ENCODE data around the gene TMEM14A. TPM values are rescaled to one million over a fixed set of nuclear protein-coding genes. Genes with fewer than 3 reads are reported as not detected.
"Not testable (repeated sequence)": the region's sequence is repeated elsewhere in the genome, so short reads cannot be mapped to it uniquely, and the experiment has no call there.

TMEM14A gene
- total RNA-seq, 1 experiment from 2014 or later: 113 TPM

DNA sequence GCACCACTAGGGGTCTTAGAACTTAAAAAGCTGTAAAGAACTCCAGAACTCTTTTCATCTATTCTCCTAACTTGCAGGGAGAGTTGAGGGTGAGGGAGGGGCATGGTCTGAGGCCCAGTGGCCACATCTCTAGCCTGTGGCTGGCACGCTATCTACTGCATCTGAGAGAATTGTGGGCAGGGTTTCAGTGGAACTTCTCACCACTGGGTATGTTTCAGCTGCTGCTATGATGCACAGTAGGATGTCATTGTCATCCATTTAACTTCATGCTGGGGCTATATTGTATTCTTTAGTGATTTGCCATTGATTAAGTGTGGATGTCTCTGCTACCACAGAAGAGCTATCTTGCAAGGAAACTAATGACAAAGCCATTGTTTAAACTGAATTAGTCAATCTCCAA, 4.5 kb downstream of the TMEM14A start:
- in situ Hi-C loops (cut with HindIII; ENCODE audit: low pct_unique_long_range_greater_than_20kb, low sequenced_read_pairs): no loop called here

DNA sequence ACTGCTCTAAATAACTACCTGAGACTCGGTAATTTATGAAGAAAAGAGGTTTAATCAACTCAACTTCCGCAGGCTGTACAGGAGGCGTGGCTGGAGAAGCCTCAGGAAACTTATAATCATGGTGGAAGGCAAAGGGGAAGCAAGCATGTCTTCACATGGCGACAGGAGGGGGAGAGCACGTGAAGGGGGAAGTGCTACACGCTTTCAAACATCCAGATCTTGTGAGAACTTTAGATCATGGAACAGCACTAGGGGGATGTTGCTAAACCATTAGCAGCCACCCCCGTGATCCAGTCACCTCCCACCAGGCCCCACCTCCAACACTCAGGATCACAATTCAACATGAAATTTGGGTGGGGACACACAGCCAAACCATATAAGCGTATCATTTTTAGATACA, 5.7 kb downstream of the TMEM14A start:
- in situ Hi-C loops (cut with HindIII; ENCODE audit: low pct_unique_long_range_greater_than_20kb, low sequenced_read_pairs); DNase-seq (ENCODE audit: low read depth): not testable (repeated sequence)

More for the DNA sequence above, 4.5 kb downstream of the TMEM14A start:
- no peak for DNase-seq (ENCODE audit: low read depth)

DNA sequence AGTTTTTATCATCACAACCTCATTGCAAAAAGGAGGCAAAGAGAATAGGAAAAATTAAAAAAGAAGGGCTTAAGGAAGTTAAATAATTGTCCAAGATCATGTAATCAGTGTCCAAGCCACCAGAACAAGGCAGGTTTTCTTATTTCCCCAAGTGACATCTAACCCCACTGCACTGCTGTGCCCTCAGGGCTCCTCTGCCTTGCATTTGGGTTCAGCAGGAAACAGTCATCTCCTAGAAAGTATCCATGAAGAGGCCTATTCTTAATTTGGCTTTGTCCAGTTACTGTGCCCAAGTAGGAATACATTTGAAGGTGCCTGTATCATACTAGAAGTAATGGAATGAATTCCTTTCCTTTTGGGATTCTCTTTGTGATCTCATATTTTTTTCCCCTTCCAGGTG, 10.5 kb downstream of the TMEM14A start:
- in situ Hi-C loops (cut with HindIII; ENCODE audit: low pct_unique_long_range_greater_than_20kb, low sequenced_read_pairs): no loop called here
- DNase-seq (ENCODE audit: low read depth): no peak

DNA sequence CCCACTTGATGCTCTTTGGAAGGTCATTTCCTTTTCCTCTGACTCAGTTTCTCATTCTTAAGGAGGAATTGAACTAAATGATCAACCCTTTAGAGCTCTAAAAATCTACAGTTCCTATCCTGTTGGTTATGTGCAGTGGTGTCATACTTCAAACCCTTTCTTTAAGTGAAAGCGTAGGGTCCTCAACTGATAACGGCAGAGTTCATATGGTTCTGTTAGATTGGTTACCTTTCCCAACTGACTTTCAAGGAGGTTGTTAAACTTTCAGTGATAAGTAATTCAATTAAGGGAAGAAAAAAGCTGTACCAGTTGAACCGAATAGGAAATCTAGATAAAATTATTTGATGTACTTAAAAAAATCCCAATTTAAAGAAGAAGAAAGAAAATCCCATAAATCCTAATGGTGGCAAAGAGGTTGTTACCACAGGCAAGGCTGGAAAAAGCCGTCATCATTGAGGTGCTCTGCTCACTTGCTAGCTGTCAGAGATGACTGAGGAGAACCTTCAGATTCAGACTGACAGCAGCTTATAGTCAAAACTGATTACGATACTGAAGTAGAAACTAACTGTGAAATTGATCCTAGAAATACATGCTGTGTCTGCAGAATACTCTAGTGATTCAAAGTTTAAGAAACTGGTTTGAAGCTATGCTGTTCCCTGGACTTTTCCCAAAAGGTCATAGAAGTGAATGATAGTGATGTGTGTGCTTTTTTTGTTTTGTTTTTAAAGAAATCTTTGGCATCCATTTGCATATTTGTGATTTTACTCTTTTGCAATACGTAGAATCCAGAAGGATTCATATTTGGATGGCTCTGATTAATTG, 16.2 kb downstream of the TMEM14A start:
- no peak for DNase-seq (ENCODE audit: low read depth)
- in situ Hi-C loops (cut with HindIII; ENCODE audit: low pct_unique_long_range_greater_than_20kb, low sequenced_read_pairs): no loop called here

DNA sequence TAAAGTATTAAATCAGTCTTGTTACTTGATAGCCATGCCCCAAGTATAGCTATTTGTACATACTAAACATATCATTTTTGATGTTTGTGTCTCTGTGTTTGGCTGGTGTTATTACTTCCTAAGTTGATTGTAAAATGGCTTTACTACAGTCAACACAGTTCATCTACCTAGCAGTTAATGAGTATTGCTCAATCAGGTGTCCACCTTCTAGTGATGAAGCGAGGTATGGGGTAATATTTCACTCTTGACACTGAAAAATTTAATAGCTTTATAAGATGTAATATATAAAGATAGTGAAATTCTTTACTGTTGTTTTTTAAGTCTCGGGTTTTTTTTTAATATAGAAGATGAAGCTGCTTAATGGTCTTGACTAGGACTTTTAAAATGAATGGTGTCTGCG, 18.9 kb downstream of the TMEM14A start:
- in situ Hi-C loops (cut with HindIII; ENCODE audit: low pct_unique_long_range_greater_than_20kb, low sequenced_read_pairs): no loop called here
- DNase-seq (ENCODE audit: low read depth): no peak

DNA sequence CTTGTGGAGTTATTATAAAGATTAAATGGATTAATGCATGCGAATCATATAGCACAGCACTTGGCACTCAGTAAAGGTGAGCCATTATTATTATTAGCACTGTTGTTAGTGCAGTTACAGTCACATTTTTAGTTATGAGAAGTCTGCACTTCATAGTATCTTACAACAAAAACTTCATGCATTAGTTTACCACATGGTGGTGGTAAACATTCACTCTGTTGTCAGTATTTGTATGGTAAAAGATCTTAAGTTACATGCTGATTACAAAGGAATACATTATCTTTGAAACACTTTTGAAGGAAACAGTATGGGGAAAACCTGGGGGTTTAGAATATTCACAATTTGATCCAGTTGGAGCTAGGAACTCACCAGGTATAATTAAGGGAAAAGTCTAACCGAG, 20.8 kb downstream of the TMEM14A start:
- in situ Hi-C loops (cut with HindIII; ENCODE audit: low pct_unique_long_range_greater_than_20kb, low sequenced_read_pairs): no loop called here
- no peak for DNase-seq (ENCODE audit: low read depth)

DNA sequence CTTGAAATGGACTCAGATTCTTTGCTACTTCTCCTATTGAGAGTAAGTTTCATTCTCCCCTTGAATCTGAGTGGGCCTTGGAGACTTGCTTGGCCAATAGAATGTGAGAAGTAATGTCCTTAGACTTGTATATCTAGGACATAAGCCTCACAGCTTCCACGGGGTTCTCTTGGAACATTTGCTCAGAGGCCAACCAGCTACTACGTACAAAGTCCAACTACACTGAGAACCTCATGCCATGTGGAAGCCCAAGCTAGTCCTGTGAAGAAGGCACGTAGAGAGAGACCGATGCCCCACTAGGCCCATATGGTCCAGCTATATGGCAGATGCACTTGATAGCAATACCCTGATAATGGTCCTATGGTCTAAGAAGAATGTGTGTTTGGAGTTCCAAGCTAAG, 22.9 kb downstream of the TMEM14A start:
- in situ Hi-C loops (cut with HindIII; ENCODE audit: low pct_unique_long_range_greater_than_20kb, low sequenced_read_pairs): no loop called here
- DNase-seq (ENCODE audit: low read depth): no peak

DNA sequence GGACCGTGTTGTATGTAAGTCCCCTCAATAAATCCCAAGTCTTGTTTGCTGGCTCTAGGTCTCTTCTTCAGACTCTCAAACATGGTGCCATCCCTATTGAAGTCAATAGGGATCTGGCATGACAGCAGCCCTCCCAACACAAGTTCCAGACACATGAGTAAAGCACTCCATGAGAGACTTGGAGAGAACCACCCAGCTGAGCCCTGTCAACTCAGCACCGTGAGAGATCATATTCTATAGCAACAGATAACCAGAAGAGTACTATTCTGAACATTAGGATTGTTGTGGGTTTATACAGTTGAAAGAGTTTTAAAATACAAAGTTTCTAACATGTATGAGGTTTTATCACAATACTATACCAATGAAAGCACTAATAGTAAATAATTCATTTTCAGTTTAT, 23.5 kb downstream of the TMEM14A start:
- in situ Hi-C loops (cut with HindIII; ENCODE audit: low pct_unique_long_range_greater_than_20kb, low sequenced_read_pairs): no loop called here
- DNase-seq (ENCODE audit: low read depth): no peak

DNA sequence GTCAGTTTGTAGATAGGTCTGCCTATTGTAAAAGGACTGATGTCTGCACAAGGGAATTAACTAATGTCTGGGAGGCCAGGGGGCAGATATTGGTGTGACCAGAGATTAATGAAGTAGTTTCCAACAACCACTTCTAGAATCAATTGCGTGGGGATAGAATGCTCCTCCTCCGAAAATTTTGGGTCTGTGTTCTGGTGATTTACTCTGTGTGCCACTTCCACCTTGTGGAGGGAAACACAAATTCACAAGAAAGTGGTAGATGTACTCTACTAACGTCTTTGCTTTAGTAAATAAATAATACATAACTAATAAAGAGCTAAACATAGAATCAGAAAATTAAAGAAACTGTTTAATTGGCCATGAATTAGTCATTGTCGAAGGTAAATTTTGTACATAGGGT, 25.5 kb downstream of the TMEM14A start:
- no peak for DNase-seq (ENCODE audit: low read depth)
- in situ Hi-C loops (cut with HindIII; ENCODE audit: low pct_unique_long_range_greater_than_20kb, low sequenced_read_pairs): no loop called here

DNA sequence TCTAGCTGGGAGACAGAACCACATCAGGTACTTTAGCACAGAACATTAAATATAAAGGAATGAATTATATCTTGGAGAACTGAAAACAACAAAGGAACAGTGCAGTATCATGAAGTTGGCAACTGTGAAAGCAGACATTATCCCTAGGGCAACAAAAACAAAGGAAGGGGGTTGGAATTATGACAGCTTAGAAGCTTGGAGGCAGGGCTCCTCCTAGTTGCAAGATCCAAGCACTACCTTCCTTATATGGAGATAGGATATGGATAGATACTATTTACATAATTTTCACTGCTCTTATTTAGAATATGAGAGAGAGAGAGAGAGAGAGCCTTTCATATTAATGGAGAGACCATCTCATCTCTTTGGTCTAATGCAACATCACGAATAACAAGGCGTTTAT, 27.0 kb downstream of the TMEM14A start:
- peak; percentile 7 for DNase-seq (ENCODE audit: low read depth)
- in situ Hi-C loops (cut with HindIII; ENCODE audit: low pct_unique_long_range_greater_than_20kb, low sequenced_read_pairs): no loop called here

DNA sequence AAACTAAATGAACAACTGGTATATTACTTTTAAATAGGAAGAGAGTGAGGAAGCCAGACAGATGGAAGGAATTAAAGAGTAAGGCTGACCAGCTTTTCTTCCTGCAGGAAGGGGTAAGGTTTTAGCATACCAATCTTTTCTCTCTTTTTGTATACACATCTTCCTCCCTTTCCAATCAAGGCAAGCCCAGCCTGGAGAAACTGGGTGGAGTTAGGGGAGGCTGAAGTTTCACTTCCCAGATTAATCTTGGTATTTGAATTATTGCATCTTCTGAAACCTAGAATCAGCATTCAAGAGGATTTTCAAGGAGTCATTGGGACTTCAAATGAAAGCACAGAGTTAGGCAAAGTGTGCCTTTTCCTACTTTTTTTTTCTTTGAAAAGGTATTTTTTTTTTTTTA, 33.1 kb downstream of the TMEM14A start:
- in situ Hi-C loops (cut with HindIII; ENCODE audit: low pct_unique_long_range_greater_than_20kb, low sequenced_read_pairs): no loop called here
- no peak for DNase-seq (ENCODE audit: low read depth)

DNA sequence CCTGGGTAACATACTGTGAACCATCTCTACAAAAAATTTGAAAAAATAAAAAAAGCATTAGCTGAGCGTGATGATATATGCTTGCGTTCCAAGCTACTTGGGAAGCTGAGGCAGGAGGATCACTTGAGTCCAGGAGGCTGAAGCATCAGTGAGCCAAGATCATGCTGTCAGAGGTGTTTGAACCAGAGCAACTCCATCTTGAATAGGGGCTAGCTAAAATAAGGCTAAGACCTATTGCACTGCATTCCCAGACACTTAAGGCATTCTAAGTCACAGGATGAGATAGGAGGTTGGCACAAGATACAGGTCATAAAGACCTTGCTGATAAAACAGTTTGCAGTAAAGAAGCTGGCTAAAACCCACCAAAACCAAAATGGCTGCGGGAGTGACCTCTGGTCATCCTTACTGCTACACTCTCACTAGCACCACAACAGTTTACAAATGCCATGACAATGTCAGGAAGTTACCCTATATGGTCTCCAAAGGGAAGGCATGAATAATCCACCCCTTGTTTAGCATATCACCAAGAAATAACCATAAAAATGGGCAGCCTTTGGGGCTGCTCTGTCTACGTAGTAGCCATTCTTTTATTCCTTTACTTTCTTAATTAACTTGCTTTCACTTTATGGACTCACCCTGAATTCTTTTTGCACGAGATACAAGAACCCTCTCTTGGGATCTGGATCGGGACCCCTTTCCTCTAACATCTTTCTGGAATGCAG, 34.0 kb downstream of the TMEM14A start:
- in situ Hi-C loops (cut with HindIII; ENCODE audit: low pct_unique_long_range_greater_than_20kb, low sequenced_read_pairs); DNase-seq (ENCODE audit: low read depth): not testable (repeated sequence)

DNA sequence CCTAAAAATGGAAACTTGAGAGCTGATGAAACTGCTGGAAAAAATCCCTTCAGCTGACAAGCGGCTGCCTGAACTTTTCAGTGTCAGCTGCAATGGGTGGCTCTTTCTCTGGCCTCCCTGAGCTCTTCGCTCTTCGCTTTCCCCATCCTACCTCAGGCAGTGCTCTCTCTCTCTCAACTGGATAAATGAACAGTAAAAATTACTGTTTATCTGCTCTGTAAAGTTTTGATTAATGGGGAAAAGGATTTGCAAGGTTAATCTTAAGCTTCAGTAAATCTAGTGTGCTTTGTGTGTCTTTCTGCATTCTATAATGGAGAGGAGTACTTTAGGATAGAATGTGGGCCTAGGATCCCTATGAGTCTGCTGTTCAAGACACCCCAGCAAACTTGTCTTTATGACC, 35.1 kb downstream of the TMEM14A start:
- in situ Hi-C loops (cut with HindIII; ENCODE audit: low pct_unique_long_range_greater_than_20kb, low sequenced_read_pairs): no loop called here
- no peak for DNase-seq (ENCODE audit: low read depth)

DNA sequence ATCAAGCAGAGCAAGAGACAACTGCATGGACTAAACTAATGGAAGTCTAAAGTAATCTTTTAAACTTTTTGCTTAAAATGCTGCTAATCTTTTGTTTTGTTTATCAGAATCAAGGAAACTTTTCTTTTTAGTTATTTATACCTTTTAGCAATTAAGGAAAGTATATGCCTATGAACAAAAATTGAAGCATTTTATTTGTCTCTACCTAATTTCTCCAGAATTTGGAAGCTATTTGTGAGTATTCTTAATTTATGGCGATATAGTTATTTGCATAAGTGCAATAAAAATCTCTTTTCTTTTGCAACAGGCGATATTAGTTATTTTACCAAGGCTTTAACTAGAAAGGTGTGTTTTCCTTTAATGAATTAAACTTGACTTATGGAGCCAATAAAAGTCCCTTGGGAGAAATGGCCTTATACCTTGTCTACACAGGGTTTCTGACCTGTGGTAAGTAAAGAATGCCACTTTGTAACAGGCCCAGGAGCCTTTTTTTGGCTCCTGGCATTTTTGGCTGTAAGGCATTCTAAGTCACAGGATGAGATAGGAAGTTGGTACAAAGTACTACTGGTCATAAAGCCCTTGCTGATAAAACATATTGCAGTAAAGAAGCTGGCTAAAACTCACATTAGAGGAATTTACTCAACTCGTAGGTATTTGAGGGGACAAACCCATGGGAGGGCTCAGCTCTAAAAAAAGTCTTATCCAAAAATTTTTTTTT, 37.2 kb downstream of the TMEM14A start:
- no peak for DNase-seq (ENCODE audit: low read depth)
- in situ Hi-C loops (cut with HindIII; ENCODE audit: low pct_unique_long_range_greater_than_20kb, low sequenced_read_pairs): no loop called here

DNA sequence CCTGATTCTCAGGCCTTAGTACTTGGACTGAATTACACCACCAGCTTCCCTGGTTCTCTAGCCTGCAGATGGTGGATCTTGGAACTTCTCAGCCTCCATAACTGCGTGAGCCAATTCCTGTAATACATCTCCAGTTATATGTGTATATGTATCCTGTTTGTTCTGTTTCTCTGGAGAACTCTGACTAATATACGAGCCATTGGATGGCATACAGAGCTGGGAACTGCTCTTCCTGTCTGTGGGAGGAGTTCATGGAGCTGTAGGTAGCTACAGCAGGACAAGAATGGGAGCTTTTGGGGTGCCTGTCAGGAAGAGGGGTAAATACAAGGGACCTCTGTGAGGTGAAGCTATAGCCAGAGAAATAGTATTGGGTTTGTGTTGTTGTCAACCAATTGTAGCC, 41.2 kb downstream of the TMEM14A start:
- in situ Hi-C loops (cut with HindIII; ENCODE audit: low pct_unique_long_range_greater_than_20kb, low sequenced_read_pairs): no loop called here
- no peak for DNase-seq (ENCODE audit: low read depth)

DNA sequence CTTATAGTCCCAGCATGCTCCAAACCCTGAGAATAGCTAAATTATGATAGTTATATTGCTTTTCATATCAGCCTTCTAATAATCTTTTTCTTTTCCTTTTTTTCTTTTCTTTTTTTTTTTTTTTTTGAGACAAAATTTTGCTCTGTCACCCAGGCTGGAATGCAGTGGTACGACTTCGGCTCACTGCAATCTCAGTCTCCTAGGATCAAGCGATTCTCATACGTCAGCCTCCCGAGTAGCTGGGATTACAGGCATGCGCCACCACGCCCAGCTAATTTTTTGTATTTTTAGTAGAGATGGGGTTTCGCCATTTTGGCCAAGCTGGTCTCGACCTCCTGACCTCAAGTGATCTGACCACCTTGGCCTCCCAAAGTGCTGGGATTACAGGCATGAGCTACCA, 43.8 kb downstream of the TMEM14A start:
- in situ Hi-C loops (cut with HindIII; ENCODE audit: low pct_unique_long_range_greater_than_20kb, low sequenced_read_pairs); DNase-seq (ENCODE audit: low read depth): not testable (repeated sequence)

DNA sequence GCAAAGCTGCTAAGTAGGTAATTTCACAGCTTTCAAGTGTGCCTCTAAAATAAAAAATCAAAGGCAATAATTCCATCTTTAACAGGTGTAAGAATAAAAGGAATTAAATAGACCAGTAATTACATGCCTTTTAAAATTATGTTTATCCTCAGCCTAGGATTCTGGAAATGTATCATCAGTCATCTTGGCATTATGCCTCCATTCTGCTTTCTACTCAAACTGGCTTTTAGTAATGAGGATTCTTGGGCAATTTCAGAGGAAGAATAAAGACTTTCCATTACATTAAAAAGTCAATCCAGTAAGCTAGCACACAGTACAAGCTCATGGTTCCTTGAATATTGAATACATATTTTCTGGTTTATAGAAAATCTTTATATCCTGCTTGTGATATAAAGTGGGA, 47.6 kb downstream of the TMEM14A start:
- no peak for DNase-seq (ENCODE audit: low read depth)
- in situ Hi-C loops (cut with HindIII; ENCODE audit: low pct_unique_long_range_greater_than_20kb, low sequenced_read_pairs): no loop called here

DNA sequence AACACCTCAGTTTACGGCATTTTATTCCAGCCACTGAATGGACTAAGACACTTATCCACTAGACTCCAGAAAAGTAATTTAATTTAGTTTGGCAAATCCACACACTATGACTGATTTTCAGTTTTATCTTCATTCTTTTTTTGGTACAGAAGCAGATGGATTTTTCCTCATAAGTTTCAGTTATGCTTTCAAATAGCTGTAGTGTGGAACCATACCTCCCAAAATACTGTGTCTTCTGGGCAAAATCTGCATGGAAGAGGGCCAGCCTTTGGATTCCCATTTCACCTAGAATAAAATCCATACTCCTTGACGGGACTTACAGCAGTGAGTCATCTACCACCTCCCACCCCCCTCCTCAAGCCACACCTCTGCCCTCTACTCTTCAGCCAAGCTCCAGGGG, 49.4 kb downstream of the TMEM14A start:
- in situ Hi-C loops (cut with HindIII; ENCODE audit: low pct_unique_long_range_greater_than_20kb, low sequenced_read_pairs): no loop called here
- no peak for DNase-seq (ENCODE audit: low read depth)

DNA sequence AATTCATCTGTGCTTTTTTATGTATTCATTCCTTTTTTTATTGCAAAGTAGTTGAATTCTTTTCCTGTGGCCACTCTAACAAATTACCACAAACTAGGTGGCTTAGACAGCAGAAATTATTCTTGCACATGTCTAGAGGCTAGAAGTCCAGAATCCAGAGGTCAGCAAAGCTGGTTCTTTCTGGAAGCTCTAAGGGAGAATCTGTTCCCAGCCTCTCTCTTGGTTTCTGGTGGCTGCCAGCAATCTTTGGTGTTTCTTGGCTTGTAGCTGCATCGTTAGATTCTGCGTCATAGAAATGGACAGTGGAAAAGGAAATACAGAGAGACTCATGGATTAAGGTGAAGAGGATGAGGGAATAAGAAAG, 53.1 kb downstream of the TMEM14A start:
- in situ Hi-C loops (cut with HindIII; ENCODE audit: low pct_unique_long_range_greater_than_20kb, low sequenced_read_pairs): no loop called here
- no peak for DNase-seq (ENCODE audit: low read depth)
